HK-2 (cell line): Measurements from ENCODE around the gene TMEM232.

ENCODE experiments used
- DNase-seq: peaks from one replicate; pipeline ENCODE4 v3.0.0-alpha.2; 2018; ENCODE audit not compliant: unreplicated experiment

Gene TMEM232

GRCh38 chr5:110402562-110402961 lies 323.9 kb downstream of the TMEM232 start:
- no peak for DNase-seq

GRCh38 chr5:110401881-110402280 lies 324.6 kb downstream of the TMEM232 start:
- no peak for DNase-seq

- no peak for DNase-seq
Observed at GRCh38 chr5:110398951-110399350, 327.5 kb downstream of the TMEM232 start.

DNA sequence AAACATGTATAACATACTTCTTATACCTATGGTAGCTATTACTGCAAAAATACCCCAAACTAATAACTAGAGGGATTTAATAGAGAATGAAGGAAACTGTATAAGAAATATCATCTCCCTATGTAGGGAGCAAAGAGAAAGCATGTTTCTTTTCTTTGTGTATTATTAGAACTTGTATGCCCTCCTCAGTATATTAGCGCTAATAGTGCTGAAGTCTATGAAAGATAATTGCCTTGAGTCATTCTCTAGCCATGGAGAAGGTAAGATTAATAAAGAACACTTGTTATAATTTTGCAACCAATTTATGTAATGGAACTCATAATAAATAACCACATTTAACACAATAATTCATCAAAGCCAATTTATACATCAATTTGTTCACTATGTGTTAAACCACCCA lies 329.2 kb downstream of the TMEM232 start:
- DNase-seq: no peak

- DNase-seq: peak; percentile 16
Observed at GRCh38 chr5:110386782-110387181, 339.7 kb downstream of the TMEM232 start.

DNA sequence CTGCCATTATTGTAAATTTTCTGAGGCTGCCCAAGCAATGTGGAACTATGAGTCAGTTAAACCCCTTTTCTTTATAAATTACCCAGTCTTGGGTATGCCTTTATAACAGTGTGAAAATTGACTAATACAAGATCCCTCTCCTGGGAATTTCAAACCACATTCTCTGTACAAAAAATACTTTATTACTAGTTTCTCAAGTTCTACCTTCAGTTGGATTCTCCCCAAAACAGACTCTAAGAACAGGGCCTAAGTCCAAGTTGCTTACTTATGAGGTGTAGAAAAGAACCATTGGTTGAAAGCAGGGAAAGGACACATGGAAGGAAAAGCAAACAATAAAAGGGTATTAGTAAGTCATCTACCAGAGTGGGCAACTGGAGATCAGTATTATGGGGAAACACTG lies 343.2 kb downstream of the TMEM232 start:
- no peak for DNase-seq

DNA sequence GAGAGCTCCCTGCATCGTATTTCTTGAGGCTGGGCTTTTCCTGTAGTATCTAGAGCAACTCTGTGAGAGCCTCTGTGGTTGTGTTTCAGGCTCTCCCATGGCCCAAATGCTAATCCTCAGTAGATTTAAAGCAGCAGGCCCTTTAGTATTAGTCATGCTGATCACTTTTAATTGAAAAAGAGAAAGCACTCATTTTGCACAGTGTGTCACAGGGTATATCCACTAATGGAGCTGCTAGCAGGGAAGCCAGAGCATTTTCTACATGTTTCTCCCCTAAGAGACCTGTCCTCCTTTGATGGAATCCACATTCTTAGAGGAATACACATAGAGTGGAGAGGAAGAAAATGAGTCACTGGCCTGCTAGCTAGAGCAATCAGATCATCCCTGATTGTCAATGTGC lies 348.5 kb downstream of the TMEM232 start:
- DNase-seq: peak; percentile 19

- no peak for DNase-seq
Observed at GRCh38 chr5:110377361-110377760, 349.1 kb downstream of the TMEM232 start.

DNA sequence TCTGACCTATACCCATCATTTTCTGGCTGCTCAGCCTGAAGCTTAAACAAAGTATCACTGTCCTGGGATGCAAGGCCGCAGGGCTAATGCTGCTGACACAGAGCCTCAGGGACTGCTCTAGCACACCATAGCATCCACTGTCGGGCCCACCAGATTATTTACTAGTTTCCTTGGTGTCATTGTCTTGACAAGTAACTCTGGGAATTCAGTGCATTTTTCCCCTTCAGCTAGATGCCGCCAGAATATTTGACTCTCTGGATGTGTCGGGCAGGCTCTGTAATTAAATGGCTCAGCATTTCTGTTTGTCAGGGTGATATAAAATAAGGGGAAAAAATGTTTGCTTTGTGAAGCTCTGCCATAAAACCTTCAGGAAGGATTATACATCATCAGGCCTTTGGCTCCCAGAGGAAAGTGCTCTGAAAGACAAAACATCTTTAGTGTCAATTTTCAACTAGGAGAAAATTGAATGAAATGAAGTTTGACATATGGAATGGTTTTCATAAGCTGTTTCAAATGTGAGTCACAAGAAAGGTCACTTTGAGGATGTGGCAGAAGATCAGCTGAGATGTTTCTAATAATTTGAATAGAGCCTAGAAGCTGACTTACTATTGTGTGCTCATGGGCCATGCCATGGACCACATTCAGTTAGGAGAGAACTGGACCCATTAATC lies 350.1 kb downstream of the TMEM232 start:
- DNase-seq: no peak

GRCh38 chr5:110371725-110372041 lies 354.8 kb downstream of the TMEM232 start:
- no peak for DNase-seq

DNA sequence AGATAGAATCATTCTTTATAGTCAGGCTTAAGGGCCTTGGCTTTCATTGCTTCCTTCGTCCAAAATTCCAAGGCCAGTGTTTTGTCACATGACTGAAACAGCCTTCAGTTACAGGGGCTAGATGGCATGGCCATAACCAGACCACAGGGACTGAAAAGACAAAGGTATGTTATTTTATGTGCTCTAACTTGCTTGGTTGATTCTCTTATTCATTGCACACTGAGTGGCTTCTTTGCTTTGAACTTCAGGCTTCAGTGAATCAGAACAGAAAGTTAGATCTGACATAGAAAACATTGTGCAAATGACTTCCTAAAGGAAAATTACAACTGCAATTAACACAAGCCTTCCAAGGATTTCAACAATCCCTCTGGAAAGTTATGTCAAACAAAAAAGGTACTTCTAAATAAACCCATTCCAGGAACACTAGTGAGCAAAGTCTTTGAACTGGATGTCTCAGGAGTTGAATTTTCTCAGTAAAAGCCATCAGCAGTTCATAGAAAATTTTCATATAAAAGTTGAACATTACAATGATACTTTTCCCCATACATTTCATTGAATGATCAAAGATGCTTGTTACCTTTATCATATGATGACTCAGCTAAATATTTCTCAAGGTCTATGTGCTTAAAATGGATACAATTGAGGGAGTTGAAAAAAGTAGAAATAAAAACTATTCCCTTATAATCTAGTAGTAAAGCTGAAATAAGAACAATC lies 355.3 kb downstream of the TMEM232 start:
- DNase-seq: no peak
